Osteocyte (in vitro differentiated cells): Measurements from ENCODE around the gene NOS1AP. TPM values are rescaled to one million over a fixed set of nuclear protein-coding genes. Genes with fewer than 3 reads are reported as not detected.

Experiments
- DNase-seq: peaks from one replicate; pipeline ENCODE4 v3.0.0; 2021; ENCODE audit warnings: mixed read lengths; ENCODE audit not compliant: unreplicated experiment; ENCODE audit errors: extremely low spot score
- H3K27ac Mint-ChIP-seq: one replicate; pipeline ENCODE4 v1.8.0; 2021; ENCODE audit warnings: mild to moderate bottlenecking, mixed read lengths; ENCODE audit not compliant: unreplicated experiment
- H3K27me3 Mint-ChIP-seq: one replicate; pipeline ENCODE4 v1.8.0; 2021; ENCODE audit warnings: mixed read lengths; ENCODE audit not compliant: unreplicated experiment
- H3K36me3 Mint-ChIP-seq: one replicate; pipeline ENCODE4 v1.8.0; 2021; ENCODE audit warnings: mixed read lengths; ENCODE audit not compliant: unreplicated experiment
- H3K4me1 Mint-ChIP-seq: one replicate; pipeline ENCODE4 v1.8.0; 2021; ENCODE audit warnings: mixed read lengths; ENCODE audit not compliant: unreplicated experiment
- H3K4me3 Mint-ChIP-seq: one replicate; pipeline ENCODE4 v1.8.0; 2021; ENCODE audit warnings: mild to moderate bottlenecking, moderate library complexity, mixed read lengths; ENCODE audit not compliant: unreplicated experiment
- H3K9me3 Mint-ChIP-seq: one replicate; pipeline ENCODE4 v1.8.0; 2021; ENCODE audit warnings: mixed read lengths; ENCODE audit not compliant: unreplicated experiment
- CTCF ChIP-seq: fragments of 200-600 bp; sonication (generic); IDR thresholded peaks from 2 replicates; pipeline ENCODE4 v1.5.0; 2021; ENCODE audit warnings: antibody characterized with exemption, mild to moderate bottlenecking, moderate library complexity
- total RNA-seq: library from RNA; stranded (reverse); gene quantifications from 2 replicates; pipeline ENCODE4 v1.2.1, GENCODE V29; 2021

NOS1AP gene
- total RNA-seq, 1 donor from 2014 or later: 2.5 TPM

- Mint-ChIP-seq H3K4me1 (peaks cover 3% of the 10 kb centered on the region), H3K27ac (no peak overlapping the region), H3K9me3 (no peaks in the 10 kb centered on the region), H3K36me3 (no peaks in the 10 kb centered on the region), H3K4me3 (no peak overlapping the region), H3K27me3 (peaks cover 6% of the 10 kb centered on the region)
- no peak for DNase-seq
- TF ChIP-seq CTCF: no peak
These were observed 122.8 kb downstream of the NOS1AP start for GRCh38 chr1:162192306-162192678.

GRCh38 chr1:162192763-162193162 is 123.3 kb downstream of the NOS1AP start:
- no peak for TF ChIP-seq CTCF
- no peaks in the 10 kb centered on the region for H3K9me3 Mint-ChIP-seq
- no peak overlapping the region for H3K27ac Mint-ChIP-seq
- no peak for DNase-seq
- H3K4me3 Mint-ChIP-seq: no peak overlapping the region
- peaks cover 3% of the 10 kb centered on the region for H3K4me1 Mint-ChIP-seq
- H3K27me3 Mint-ChIP-seq: peaks cover 6% of the 10 kb centered on the region
- no peaks in the 10 kb centered on the region for H3K36me3 Mint-ChIP-seq

- H3K4me1 Mint-ChIP-seq: peaks cover 3% of the 10 kb centered on the region
- no peak for TF ChIP-seq CTCF
- no peaks in the 10 kb centered on the region for H3K9me3 Mint-ChIP-seq
These were observed 123.7 kb downstream of the NOS1AP start for GRCh38 chr1:162193221-162193620.

GRCh38 chr1:162193815-162194214 is 124.3 kb downstream of the NOS1AP start:
- H3K4me1 Mint-ChIP-seq: peaks cover 3% of the 10 kb centered on the region
- DNase-seq: no peak
- no peak for TF ChIP-seq CTCF
- peaks cover 6% of the 10 kb centered on the region for H3K27me3 Mint-ChIP-seq
- H3K36me3 Mint-ChIP-seq: no peaks in the 10 kb centered on the region
- H3K9me3 Mint-ChIP-seq: no peaks in the 10 kb centered on the region
- H3K4me3 Mint-ChIP-seq: no peak overlapping the region
- no peak overlapping the region for H3K27ac Mint-ChIP-seq

More at GRCh38 chr1:162193221-162193620, 123.7 kb downstream of the NOS1AP start:
- H3K27ac Mint-ChIP-seq: no peak overlapping the region
- no peak overlapping the region for H3K4me3 Mint-ChIP-seq
- peaks cover 6% of the 10 kb centered on the region for H3K27me3 Mint-ChIP-seq
- no peaks in the 10 kb centered on the region for H3K36me3 Mint-ChIP-seq
- no peak for DNase-seq

GRCh38 chr1:162195567-162195966 is 126.1 kb downstream of the NOS1AP start:
- Mint-ChIP-seq H3K9me3 (no peaks in the 10 kb centered on the region), H3K27ac (no peak overlapping the region), H3K27me3 (peaks cover 15% of the 10 kb centered on the region), H3K36me3 (no peaks in the 10 kb centered on the region), H3K4me3 (no peak overlapping the region), H3K4me1 (peaks cover 3% of the 10 kb centered on the region)
- TF ChIP-seq CTCF: no peak
- DNase-seq: no peak
